Measurements from ENCODE around the gene RCC1. TPM values are rescaled to one million over a fixed set of nuclear protein-coding genes. Genes with fewer than 3 reads are reported as not detected.
"Not testable (repeated sequence)": the region's sequence is repeated elsewhere in the genome, so short reads cannot be mapped to it uniquely, and the experiment has no call there.

Gene RCC1
- total RNA-seq, 1 donor from 2014 or later: 20.5 TPM

GRCh38 chr1:28566931-28567330, 61.1 kb downstream of the RCC1 start:
- DNase-seq (ENCODE audit: low spot score): no peak
- Mint-ChIP-seq H3K9me3 (ENCODE audit: low read depth) (no peaks in the 10 kb centered on the region), H3K4me1 (ENCODE audit: low read depth) (no peaks in the 10 kb centered on the region), H3K27me3 (ENCODE audit: low read depth) (no peaks in the 10 kb centered on the region), H3K36me3 (ENCODE audit: low read depth) (peaks cover 20% of the 10 kb centered on the region), H3K27ac (ENCODE audit: unreplicated experiment) (no peak overlapping the region), H3K4me3 (ENCODE audit: unreplicated experiment) (no peak overlapping the region)
- no peak for TF ChIP-seq CTCF (IDR thresholded peaks at IDR 0.05)

- Mint-ChIP-seq H3K9me3 (ENCODE audit: low read depth) (no peaks in the 10 kb centered on the region), H3K27me3 (ENCODE audit: low read depth) (no peaks in the 10 kb centered on the region), H3K36me3 (ENCODE audit: low read depth) (peaks cover 17% of the 10 kb centered on the region), H3K4me3 (ENCODE audit: unreplicated experiment) (no peak overlapping the region), H3K27ac (ENCODE audit: unreplicated experiment) (peak overlapping the region; percentile 27), H3K4me1 (ENCODE audit: low read depth) (no peaks in the 10 kb centered on the region)
- no peak for DNase-seq (ENCODE audit: low spot score)
- no peak for TF ChIP-seq CTCF (IDR thresholded peaks at IDR 0.05)
These were observed 66.1 kb downstream of the RCC1 start for GRCh38 chr1:28571911-28572310.

GRCh38 chr1:28572891-28573290, 67.0 kb downstream of the RCC1 start:
- not testable (repeated sequence) for H3K27me3 Mint-ChIP-seq (ENCODE audit: low read depth); H3K27ac Mint-ChIP-seq (ENCODE audit: unreplicated experiment); H3K9me3 Mint-ChIP-seq (ENCODE audit: low read depth); H3K4me1 Mint-ChIP-seq (ENCODE audit: low read depth); H3K4me3 Mint-ChIP-seq (ENCODE audit: unreplicated experiment); DNase-seq (ENCODE audit: low spot score)
- peaks cover 18% of the 10 kb centered on the region for H3K36me3 Mint-ChIP-seq (ENCODE audit: low read depth)

- no peak for DNase-seq (ENCODE audit: low spot score)
- Mint-ChIP-seq H3K27ac (ENCODE audit: unreplicated experiment) (no peak overlapping the region), H3K9me3 (ENCODE audit: low read depth) (no peaks in the 10 kb centered on the region), H3K36me3 (ENCODE audit: low read depth) (peaks cover 18% of the 10 kb centered on the region), H3K4me1 (ENCODE audit: low read depth) (peaks cover 4% of the 10 kb centered on the region), H3K27me3 (ENCODE audit: low read depth) (no peaks in the 10 kb centered on the region), H3K4me3 (ENCODE audit: unreplicated experiment) (no peak overlapping the region)
- no peak for TF ChIP-seq CTCF (IDR thresholded peaks at IDR 0.05)
These were observed 67.7 kb downstream of the RCC1 start for GRCh38 chr1:28573564-28573963.

- no peak overlapping the region for H3K4me3 Mint-ChIP-seq (ENCODE audit: unreplicated experiment)
- H3K9me3 Mint-ChIP-seq (ENCODE audit: low read depth): no peaks in the 10 kb centered on the region
- H3K27ac Mint-ChIP-seq (ENCODE audit: unreplicated experiment): no peak overlapping the region
- H3K36me3 Mint-ChIP-seq (ENCODE audit: low read depth): peaks cover 27% of the 10 kb centered on the region
- no peaks in the 10 kb centered on the region for H3K27me3 Mint-ChIP-seq (ENCODE audit: low read depth)
- TF ChIP-seq CTCF (IDR thresholded peaks at IDR 0.05): no peak
- no peak for DNase-seq (ENCODE audit: low spot score)
- H3K4me1 Mint-ChIP-seq (ENCODE audit: low read depth): peaks cover 26% of the 10 kb centered on the region
These were observed 71.3 kb downstream of the RCC1 start for GRCh38 chr1:28577052-28577678.
